ENCODE data around the gene RIPPLY2.
"Not testable (repeated sequence)": the region's sequence is repeated elsewhere in the genome, so short reads cannot be mapped to it uniquely, and the experiment has no call there.

The RIPPLY2 gene

DNA sequence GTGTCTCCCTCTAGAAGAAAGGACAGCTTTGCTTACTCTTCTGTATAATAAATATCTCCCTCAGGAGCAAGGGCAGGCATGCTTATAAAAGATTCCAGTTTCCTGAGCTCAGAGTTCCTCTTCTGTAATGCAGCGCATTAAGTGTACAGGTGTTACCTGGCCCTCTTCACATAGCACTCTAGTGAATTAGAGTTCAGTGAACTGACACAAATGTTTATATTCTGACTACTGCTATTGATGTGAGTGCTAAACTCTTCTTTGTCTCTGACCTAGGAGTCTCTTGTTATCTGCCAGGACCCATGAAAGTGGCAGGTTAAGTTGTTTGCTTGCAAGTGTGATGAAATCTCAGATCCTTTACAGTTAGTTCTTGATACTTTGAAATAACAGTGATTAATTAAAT, 39.9 kb downstream of the RIPPLY2 start:
- TF ChIP-seq, protein P1, sequence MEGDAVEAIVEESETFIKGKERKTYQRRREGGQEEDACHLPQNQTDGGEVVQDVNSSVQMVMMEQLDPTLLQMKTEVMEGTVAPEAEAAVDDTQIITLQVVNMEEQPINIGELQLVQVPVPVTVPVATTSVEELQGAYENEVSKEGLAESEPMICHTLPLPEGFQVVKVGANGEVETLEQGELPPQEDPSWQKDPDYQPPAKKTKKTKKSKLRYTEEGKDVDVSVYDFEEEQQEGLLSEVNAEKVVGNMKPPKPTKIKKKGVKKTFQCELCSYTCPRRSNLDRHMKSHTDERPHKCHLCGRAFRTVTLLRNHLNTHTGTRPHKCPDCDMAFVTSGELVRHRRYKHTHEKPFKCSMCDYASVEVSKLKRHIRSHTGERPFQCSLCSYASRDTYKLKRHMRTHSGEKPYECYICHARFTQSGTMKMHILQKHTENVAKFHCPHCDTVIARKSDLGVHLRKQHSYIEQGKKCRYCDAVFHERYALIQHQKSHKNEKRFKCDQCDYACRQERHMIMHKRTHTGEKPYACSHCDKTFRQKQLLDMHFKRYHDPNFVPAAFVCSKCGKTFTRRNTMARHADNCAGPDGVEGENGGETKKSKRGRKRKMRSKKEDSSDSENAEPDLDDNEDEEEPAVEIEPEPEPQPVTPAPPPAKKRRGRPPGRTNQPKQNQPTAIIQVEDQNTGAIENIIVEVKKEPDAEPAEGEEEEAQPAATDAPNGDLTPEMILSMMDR (IDR thresholded peaks at IDR 0.05; ENCODE audit: low read depth, low read length) = no peak
- DNase-seq (ENCODE audit: low read depth in 2 of 2) = no peak
- H3K4me3 ChIP-seq (replicated peaks in 1 of 2; ENCODE audit: low read depth in 2 of 2, low read length in 2 of 2) = no peak overlapping the region

DNA sequence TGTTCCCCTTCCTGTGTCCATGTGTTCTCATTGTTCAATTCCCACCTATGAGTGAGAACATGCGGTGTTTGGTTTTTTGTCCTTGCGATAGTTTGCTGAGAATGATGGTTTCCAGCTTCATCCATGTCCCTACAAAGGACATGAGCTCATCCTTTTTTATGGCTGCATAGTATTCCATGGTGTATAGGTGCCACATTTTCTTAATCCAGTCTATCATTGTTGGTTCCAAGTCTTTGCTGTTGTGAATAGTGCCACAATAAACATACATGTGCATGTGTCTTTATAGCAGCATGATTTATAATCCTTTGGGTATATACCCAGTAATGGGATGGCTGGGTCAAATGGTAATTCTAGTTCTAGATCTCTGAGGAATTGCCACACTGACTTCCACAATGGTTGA, 43.9 kb downstream of the RIPPLY2 start:
- H3K4me3 ChIP-seq (replicated peaks in 1 of 2; ENCODE audit: low read depth in 2 of 2, low read length in 2 of 2); DNase-seq (ENCODE audit: low read depth in 2 of 2): not testable (repeated sequence)

DNA sequence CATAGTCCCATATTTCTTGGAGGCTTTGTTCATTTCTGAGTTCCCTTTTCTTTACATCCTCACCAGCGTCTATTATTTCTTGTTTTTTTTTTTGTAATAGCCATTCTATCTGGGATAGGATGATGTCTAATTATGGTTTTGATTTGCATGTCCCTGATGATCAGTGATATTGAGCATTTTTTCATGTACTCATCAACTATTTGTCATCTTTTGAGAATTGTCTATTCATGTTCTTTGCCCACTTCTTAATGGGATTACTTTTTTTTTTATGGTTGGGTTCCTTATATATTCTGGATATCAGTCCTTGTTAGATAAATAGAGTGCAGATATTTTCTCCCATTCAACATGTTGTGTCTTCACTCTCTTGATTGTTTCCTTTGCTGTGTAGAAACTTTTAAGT, 48.5 kb downstream of the RIPPLY2 start:
- TF ChIP-seq, protein P1 (IDR thresholded peaks at IDR 0.05; ENCODE audit: low read depth, low read length) = no peak
- H3K4me3 ChIP-seq (replicated peaks in 1 of 2; ENCODE audit: low read depth in 2 of 2, low read length in 2 of 2) = no peak overlapping the region
- DNase-seq (ENCODE audit: low read depth in 2 of 2) = no peak

DNA sequence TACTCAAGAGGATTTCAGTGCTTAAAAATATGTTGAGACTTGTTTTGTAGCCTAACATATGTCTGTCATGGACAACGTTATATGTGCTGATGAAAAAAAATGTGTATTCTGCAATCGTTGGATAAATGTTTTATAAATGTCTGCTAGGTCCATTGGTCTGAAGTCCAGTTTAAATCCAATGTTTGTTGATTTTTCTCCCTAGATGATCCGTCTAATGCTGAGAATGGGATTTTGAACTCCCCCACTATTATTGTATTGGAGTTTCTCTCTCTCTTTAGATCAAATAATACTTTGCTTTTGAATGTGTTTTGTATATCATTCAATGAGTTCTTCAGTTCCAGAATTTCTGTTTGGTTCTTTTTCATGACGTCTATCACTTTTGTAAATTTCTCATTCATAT, 51.2 kb downstream of the RIPPLY2 start:
- no peak overlapping the region for H3K4me3 ChIP-seq (replicated peaks in 1 of 2; ENCODE audit: low read depth in 2 of 2, low read length in 2 of 2)
- no peak for DNase-seq (ENCODE audit: low read depth in 2 of 2)
- TF ChIP-seq, protein P1 (IDR thresholded peaks at IDR 0.05; ENCODE audit: low read depth, low read length) = no peak

DNA sequence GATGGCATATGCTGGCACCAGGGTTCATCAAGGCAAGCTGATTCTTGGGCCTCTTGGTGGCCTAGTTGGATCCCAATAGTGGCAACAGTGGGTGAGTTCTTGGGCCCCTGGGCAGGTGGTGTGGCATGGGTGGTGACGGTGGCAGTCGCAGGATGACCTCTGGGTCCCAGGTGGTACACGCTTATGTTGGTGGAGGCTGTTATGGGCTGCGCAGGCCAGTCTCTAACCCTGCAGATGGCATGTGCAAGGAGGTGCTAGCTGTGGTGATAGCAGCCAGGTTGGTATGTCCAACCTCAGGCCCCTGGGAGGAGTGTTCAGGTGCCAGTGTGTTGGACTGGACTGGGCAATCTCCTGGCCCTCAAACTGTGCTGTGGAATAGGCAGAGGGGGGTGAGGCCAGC, 52.5 kb downstream of the RIPPLY2 start:
- no peak overlapping the region for H3K4me3 ChIP-seq (replicated peaks in 1 of 2; ENCODE audit: low read depth in 2 of 2, low read length in 2 of 2)
- TF ChIP-seq, protein P1 (IDR thresholded peaks at IDR 0.05; ENCODE audit: low read depth, low read length) = no peak
- no peak for DNase-seq (ENCODE audit: low read depth in 2 of 2)
